IMR-90 (cell line): Measurements from ENCODE around the gene TMEM8B. TPM values are rescaled to one million over a fixed set of nuclear protein-coding genes. Genes with fewer than 3 reads are reported as not detected.

Experiments
- ATAC-seq: fragments of 200-7000 bp; cut with Tn5 transposase; 2 replicates; pipeline ENCODE4 v1.9.1; 2020; ENCODE audit warnings: low read depth, mild to moderate bottlenecking, moderate library complexity
- BruUV-seq: library from RNA; stranded (reverse); fragments of 400-500 nt; replicated peaks from 2 replicates; lab custom pipeline; 2021; lab: Mats Ljungman, UMichigan
- CTCF ChIA-PET: fragments of 300-600 bp; formaldehyde crosslinking; extraction: SDS; loops from one replicate; lab custom pipeline; 2021; ENCODE audit warnings: antibody characterized with exemption; lab: Yijun Ruan, JAX
- POLR2A ChIA-PET: fragments of 300-600 bp; sonication (Branson Sonifier 250); formaldehyde crosslinking; loops from one replicate; lab custom pipeline; 2022; ENCODE audit warnings: antibody characterized with exemption; ENCODE audit not compliant: unreplicated experiment; lab: Charles Lee
- DNase-seq: peaks from one replicate; pipeline ENCODE4 v3.0.0; 2013
- H2AFZ ChIP-seq: replicated peaks from 2 replicates; pipeline ENCODE3; 2013; ENCODE audit warnings: low read length, mild to moderate bottlenecking; ENCODE audit not compliant: poor library complexity
- H2AK5ac ChIP-seq: 2 replicates; pipeline ENCODE4 v1.6.1; 2013; ENCODE audit warnings: low read depth, low read length, inconsistent platforms
- H2AK9ac ChIP-seq: replicated peaks from 2 replicates; pipeline ENCODE3; 2013; ENCODE audit warnings: mild to moderate bottlenecking, low read depth, low read length, moderate library complexity; ENCODE audit not compliant: poor library complexity
- H2BK120ac ChIP-seq: 2 replicates; pipeline ENCODE4 v1.6.1; 2013; ENCODE audit warnings: low read depth, low read length, inconsistent platforms
- H2BK15ac ChIP-seq: 3 replicates; pipeline ENCODE4 v1.6.1; 2013; ENCODE audit warnings: low read depth, low read length, inconsistent platforms
- H2BK20ac ChIP-seq: 2 replicates; pipeline ENCODE4 v1.6.1; 2013; ENCODE audit warnings: low read depth, mild to moderate bottlenecking, inconsistent platforms, low read length, moderate library complexity
- H2BK5ac ChIP-seq: 2 replicates; pipeline ENCODE4 v1.6.1; 2013; ENCODE audit warnings: mild to moderate bottlenecking, low read depth, low read length, inconsistent platforms; ENCODE audit not compliant: poor library complexity, severe bottlenecking
- H3K14ac ChIP-seq: replicated peaks from 2 replicates; pipeline ENCODE4 v1.6.1; 2013; ENCODE audit warnings: low read depth, low read length, inconsistent platforms
- H3K18ac ChIP-seq: 2 replicates; pipeline ENCODE4 v1.6.1; 2013; ENCODE audit warnings: low read depth, low read length, control low read depth
- H3K23ac ChIP-seq: 2 replicates; pipeline ENCODE4 v1.6.1; 2013; ENCODE audit warnings: low read depth, low read length, inconsistent platforms
- H3K27ac ChIP-seq: 2 replicates; pipeline ENCODE4 v1.5.1; 2013; ENCODE audit warnings: mild to moderate bottlenecking, control low read depth, low read length; ENCODE audit not compliant: insufficient read depth
- H3K27me3 ChIP-seq: 2 replicates; pipeline ENCODE4 v1.6.1; 2013; ENCODE audit warnings: low read length; ENCODE audit not compliant: control insufficient read depth, insufficient read depth
- H3K36me3 ChIP-seq: 2 replicates; pipeline ENCODE4 v1.6.1; 2013; ENCODE audit warnings: low read length, mixed read lengths; ENCODE audit not compliant: control insufficient read depth, insufficient read depth
- H3K4ac ChIP-seq: 2 replicates; pipeline ENCODE4 v1.6.1; 2013; ENCODE audit warnings: low read depth, low read length, inconsistent platforms
- H3K4me1 ChIP-seq: 2 replicates; pipeline ENCODE4 v1.6.1; 2013; ENCODE audit warnings: low read length, mixed read lengths; ENCODE audit not compliant: control insufficient read depth, insufficient read depth
- H3K4me2 ChIP-seq: 2 replicates; pipeline ENCODE4 v1.6.1; 2013; ENCODE audit warnings: low read depth, mild to moderate bottlenecking, control low read depth, low read length, moderate library complexity
- H3K4me3 ChIP-seq: 2 replicates; pipeline ENCODE4 v1.5.1; 2013; ENCODE audit warnings: low read depth, mild to moderate bottlenecking, control low read depth, low read length, moderate library complexity; ENCODE audit not compliant: insufficient read depth
- H3K56ac ChIP-seq: 2 replicates; pipeline ENCODE4 v1.6.1; 2013; ENCODE audit warnings: low read length, inconsistent platforms; ENCODE audit not compliant: insufficient read depth; ENCODE audit errors: extremely low read depth
- H3K79me1 ChIP-seq, 2 experiments: 2 replicates each; pipeline ENCODE4 v1.6.1; 2013; ENCODE audit warnings: low read length in 2 of 2, inconsistent platforms in 1 of 2, low read depth in 1 of 2
- H3K9ac ChIP-seq: 2 replicates; pipeline ENCODE4 v1.6.1; 2013; ENCODE audit warnings: low read depth, low read length, control low read depth
- H3K9me1 ChIP-seq: 2 replicates; pipeline ENCODE4 v1.6.1; 2013; ENCODE audit warnings: low read length, inconsistent platforms; ENCODE audit not compliant: insufficient read depth
- H3K9me3 ChIP-seq: 2 replicates; pipeline ENCODE4 v1.6.1; 2013; ENCODE audit warnings: low read length; ENCODE audit not compliant: control insufficient read depth, insufficient read depth
- H4K20me1 ChIP-seq: 2 replicates; pipeline ENCODE4 v1.6.1; 2013; ENCODE audit warnings: low read length, inconsistent platforms; ENCODE audit not compliant: insufficient read depth
- H4K5ac ChIP-seq: 2 replicates; pipeline ENCODE4 v1.6.1; 2013; ENCODE audit warnings: mild to moderate bottlenecking, low read depth, low read length, control low read depth
- H4K8ac ChIP-seq, 2 experiments: 2 replicates each; pipeline ENCODE4 v1.6.1; 2013; ENCODE audit warnings: low read depth in 2 of 2, low read length in 2 of 2, control low read depth in 1 of 2, inconsistent platforms in 1 of 2
- H4K91ac ChIP-seq: 2 replicates; pipeline ENCODE4 v1.6.1; 2013; ENCODE audit warnings: low read depth, low read length, inconsistent platforms; ENCODE audit not compliant: insufficient read depth
- BHLHE40 ChIP-seq: fragments of 150-350 bp; IDR thresholded peaks from 2 replicates; pipeline ENCODE4 v1.6.1; 2016; ENCODE audit warnings: mild to moderate bottlenecking, low read depth, low read length
- CHD1 ChIP-seq: IDR thresholded peaks from 2 replicates; pipeline ENCODE4 v1.6.1; 2012; ENCODE audit warnings: low read depth, low read length, improper control_type of control experiment
- CTCF ChIP-seq: conservative IDR thresholded peaks from 2 replicates; pipeline ENCODE4 v1.5.1; 2012; ENCODE audit warnings: mild to moderate bottlenecking, low read depth, low read length, improper control_type of control experiment
- FOS ChIP-seq: fragments of 150-350 bp; IDR thresholded peaks from 2 replicates; pipeline ENCODE4 v1.6.1; 2016; ENCODE audit warnings: low read depth, low read length
- MAZ ChIP-seq: IDR thresholded peaks from 2 replicates; pipeline ENCODE4 v1.6.1; 2012; ENCODE audit warnings: low read depth, mild to moderate bottlenecking, low read length, improper control_type of control experiment, moderate library complexity, borderline replicate concordance
- MXI1 ChIP-seq: IDR thresholded peaks from 2 replicates; pipeline ENCODE4 v1.6.1; 2012; ENCODE audit warnings: low read depth, mild to moderate bottlenecking, low read length, moderate library complexity, borderline replicate concordance
- POLR2A ChIP-seq: IDR thresholded peaks from 2 replicates; pipeline ENCODE4 v1.6.1; 2012; ENCODE audit warnings: mild to moderate bottlenecking, low read depth, low read length
- RAD21 ChIP-seq: IDR thresholded peaks from 2 replicates; pipeline ENCODE4 v1.6.1; 2012; ENCODE audit warnings: low read length, improper control_type of control experiment
- SMC3 ChIP-seq: fragments of 150-350 bp; IDR thresholded peaks from 2 replicates; pipeline ENCODE4 v1.6.1; 2016; ENCODE audit warnings: low read depth, mild to moderate bottlenecking, antibody characterized with exemption, low read length, moderate library complexity
- USF2 ChIP-seq: fragments of 150-350 bp; IDR thresholded peaks from 2 replicates; pipeline ENCODE4 v1.6.1; 2017; ENCODE audit warnings: mild to moderate bottlenecking, antibody characterized with exemption, low read length, low read depth
- WGBS, 2 experiments: methylation state at CpG; one replicate each; pipeline versions ENCODE4 v1.1.5 to v1.1.7; 2013; ENCODE audit warnings: missing lambda C conversion rate in 2 of 2; ENCODE audit not compliant: insufficient read length in 1 of 2; ENCODE audit errors: extremely low coverage in 2 of 2; 5-methylcytosine and 5-hydroxymethylcytosine counted together
- dilution Hi-C: fragments of 300-500 bp; cut with HindIII; formaldehyde crosslinking; loops from one replicate; pipeline ENCODE4 v1.14.3; 2018; ENCODE audit warnings: low sequenced_read_pairs; ENCODE audit not compliant: unreplicated experiment
- in situ Hi-C: fragments of 300-500 bp; cut with MboI; formaldehyde crosslinking; loops from 3 replicates; pipeline ENCODE4 v1.14.3; 2019; ENCODE audit warnings: low sequenced_read_pairs, inconsistent platforms, mixed read lengths
- intact Hi-C: fragments of 100-400 bp; cut with micrococcal nuclease; formaldehyde crosslinking; loops from 2 replicates; pipeline ENCODE4 v1.10.0; 2022
- polyA plus RNA-seq, 3 experiments: library from polyadenylated mRNA; depleted of rRNA; stranded (reverse); fragments of >200 nt; gene quantifications; 2 replicates each; pipeline ENCODE4 v1.2.3, GENCODE V29; 2012; ENCODE audit warnings: low replicate concordance in 1 of 3
- total RNA-seq: library from RNA; depleted of rRNA; stranded (reverse); fragments of >200 nt; gene quantifications from 2 replicates; pipeline ENCODE4 v1.2.3, GENCODE V29; 2012
- TF ChIP-seq, protein P1 (sequence below): fragments of 150-350 bp; IDR thresholded peaks from 2 replicates; pipeline ENCODE4 v1.6.1; 2016; ENCODE audit warnings: low read depth, mild to moderate bottlenecking, low read length, moderate library complexity, borderline replicate concordance

Gene TMEM8B
- total and polyA plus RNA-seq, 2 of the 4 experiments (the other 2 are of a cell fraction): 0.72 to 8.3 TPM

DNA sequence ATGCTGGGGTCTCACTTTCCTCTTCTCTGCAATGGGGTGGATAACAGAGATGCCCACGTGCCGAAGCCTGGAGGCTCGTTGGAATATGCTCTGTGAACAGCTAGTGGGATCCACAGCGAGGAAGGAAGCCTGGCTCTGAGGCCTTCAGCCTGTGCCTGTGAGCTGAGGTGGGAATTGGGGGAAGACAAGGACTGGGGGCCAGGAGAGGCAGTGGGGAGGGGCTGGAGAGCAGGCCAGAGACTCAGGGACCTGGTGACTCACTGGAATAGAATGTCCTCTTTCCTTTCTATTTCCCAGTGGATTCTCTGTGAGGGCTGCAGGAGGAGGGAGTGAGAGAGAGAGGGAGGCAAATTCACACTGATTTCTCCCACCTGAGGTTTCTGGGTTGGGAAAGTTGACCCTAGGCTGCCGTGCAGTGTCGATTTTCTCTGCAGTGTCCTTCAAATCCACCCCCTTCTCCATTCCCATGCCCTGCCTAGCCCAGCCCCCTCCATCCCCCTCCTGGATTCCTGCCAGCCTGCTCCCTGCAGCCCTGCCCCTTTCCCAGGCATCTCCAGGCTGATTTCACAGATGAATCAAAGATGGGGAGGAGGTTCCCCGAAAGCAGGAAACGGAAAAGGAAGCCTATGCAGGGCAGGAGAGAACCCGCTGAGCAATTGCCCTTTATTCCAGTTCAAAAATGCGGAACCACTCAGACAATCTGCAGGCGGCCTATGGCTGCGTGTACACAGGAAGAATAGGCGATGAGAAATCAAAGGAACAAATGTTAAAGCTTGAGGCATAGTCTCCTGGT lies 78.9 kb downstream of the TMEM8B start:
- peak overlapping the region; percentile 85 for H2AFZ ChIP-seq
- POLR2A ChIA-PET: interaction anchor here (0.8 to 1.3 kb wide), 2 partner anchors 16 to 28 kb away, joined by 4 to 8 read pairs; no protein-coding TSS in a partner anchor
- peak; percentile 84; the same call in 1 of the 2 replicates for TF ChIP-seq MAZ
- TF ChIP-seq CHD1: no peak
- TF ChIP-seq FOS: peak; percentile 53; the same call in 1 of the 2 replicates
- TF ChIP-seq, protein P1, sequence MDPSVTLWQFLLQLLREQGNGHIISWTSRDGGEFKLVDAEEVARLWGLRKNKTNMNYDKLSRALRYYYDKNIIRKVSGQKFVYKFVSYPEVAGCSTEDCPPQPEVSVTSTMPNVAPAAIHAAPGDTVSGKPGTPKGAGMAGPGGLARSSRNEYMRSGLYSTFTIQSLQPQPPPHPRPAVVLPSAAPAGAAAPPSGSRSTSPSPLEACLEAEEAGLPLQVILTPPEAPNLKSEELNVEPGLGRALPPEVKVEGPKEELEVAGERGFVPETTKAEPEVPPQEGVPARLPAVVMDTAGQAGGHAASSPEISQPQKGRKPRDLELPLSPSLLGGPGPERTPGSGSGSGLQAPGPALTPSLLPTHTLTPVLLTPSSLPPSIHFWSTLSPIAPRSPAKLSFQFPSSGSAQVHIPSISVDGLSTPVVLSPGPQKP: no peak
- no peak for TF ChIP-seq BHLHE40
- TF ChIP-seq MXI1: no peak
- no peak for TF ChIP-seq CTCF
- peak; percentile 13; the same call in 1 of the 2 replicates for TF ChIP-seq USF2
- TF ChIP-seq RAD21: no peak
- no peak for TF ChIP-seq POLR2A
- TF ChIP-seq SMC3: no peak
- peak overlapping the region; percentile 99 for H2BK120ac ChIP-seq
- H3K9me3 ChIP-seq: no peaks in the 10 kb centered on the region
- DNase-seq (peak; percentile 88), ATAC-seq (peak; percentile 50)
- 0% methylated on average over 3 of the region's 13 CpGs; no CpG with 5 or more reads in 1 of the 2 experiments for WGBS, 2 experiments
- peak overlapping the region; percentile 91 for H3K56ac ChIP-seq
- no peaks in the 10 kb centered on the region for H4K20me1 ChIP-seq
- peak overlapping the region; percentile 95 for H4K5ac ChIP-seq
- in situ Hi-C loops (no loop called here), intact Hi-C loops (loop anchor here (1.0 kb wide), 1 partner anchor 118 kb away; no protein-coding TSS in a partner anchor), dilution Hi-C loops (no loop called here)
- H3K79me1 ChIP-seq: peaks cover 0 to 36% of the 10 kb centered on the region in 2 experiments; a peak in 2 of 4 replicates
- peak overlapping the region; percentile 99 for H2AK5ac ChIP-seq
- peak overlapping the region; percentile 98 for H2BK5ac ChIP-seq
- no peaks in the 10 kb centered on the region for H3K27me3 ChIP-seq
- H3K36me3 ChIP-seq: no peaks in the 10 kb centered on the region
- H4K8ac ChIP-seq: peak overlapping the region; percentile 96 to 97
- peak overlapping the region; percentile 100 for H3K4ac ChIP-seq
- H3K4me3 ChIP-seq: no peak overlapping the region
- peak overlapping the region; percentile 94 for H3K18ac ChIP-seq
- peak overlapping the region; percentile 99 for H3K14ac ChIP-seq
- peak overlapping the region; percentile 93 for H3K27ac ChIP-seq
- peak overlapping the region; percentile 30 for H3K4me2 ChIP-seq
- H3K9me1 ChIP-seq: peaks cover 26% of the 10 kb centered on the region
- peak overlapping the region; percentile 79 for H2BK15ac ChIP-seq
- H3K9ac ChIP-seq: peak overlapping the region; percentile 56
- peak overlapping the region; percentile 95 for H2AK9ac ChIP-seq
- no TSS peak for BruUV-seq
- H3K23ac ChIP-seq: peak overlapping the region; percentile 99
- CTCF ChIA-PET: interaction anchor here (0.8 to 4.1 kb wide), 4 partner anchors 38 to 194 kb away, joined by 3 to 21 read pairs (median 4); no protein-coding TSS in a partner anchor
- peak overlapping the region; percentile 98 for H2BK20ac ChIP-seq
- H4K91ac ChIP-seq: peak overlapping the region; percentile 99
- peaks cover 46% of the 10 kb centered on the region for H3K4me1 ChIP-seq
